HG03066 (cell line): ENCODE results near the gene ART5.
"Not testable (repeated sequence)": the region's sequence is repeated elsewhere in the genome, so short reads cannot be mapped to it uniquely, and the experiment has no call there.

Source experiments
- ATAC-seq: cut with Tn5 transposase; IDR thresholded peaks from one replicate; pipeline ENCODE4 v1.9.1; 2021; ENCODE audit warnings: low read depth; ENCODE audit not compliant: unreplicated experiment

Gene ART5

GRCh38 chr11:3626250-3626960 is 15.4 kb downstream of the ART5 start:
- ATAC-seq, result no peak

- ATAC-seq, result no peak
These were observed 17.9 kb downstream of the ART5 start for GRCh38 chr11:3623767-3624458.

- ATAC-seq, result no peak
These were observed 18.7 kb downstream of the ART5 start for GRCh38 chr11:3623121-3623520.

- no peak for ATAC-seq
These were observed 19.3 kb downstream of the ART5 start for GRCh38 chr11:3622521-3622920.

- ATAC-seq, result no peak
These were observed 23.8 kb downstream of the ART5 start for GRCh38 chr11:3617990-3618389.

GRCh38 chr11:3616721-3617460 is 24.9 kb downstream of the ART5 start:
- no peak for ATAC-seq

- ATAC-seq, result no peak
These were observed 25.8 kb downstream of the ART5 start for GRCh38 chr11:3615998-3616397.

GRCh38 chr11:3614742-3615171 is 27.0 kb downstream of the ART5 start:
- no peak for ATAC-seq

GRCh38 chr11:3613998-3614741 is 27.6 kb downstream of the ART5 start:
- no peak for ATAC-seq

- ATAC-seq, result no peak
These were observed 29.7 kb downstream of the ART5 start for GRCh38 chr11:3611976-3612678.

- ATAC-seq, result no peak
These were observed 30.9 kb downstream of the ART5 start for GRCh38 chr11:3610846-3611245.

- ATAC-seq, result no peak
These were observed 32.2 kb downstream of the ART5 start for GRCh38 chr11:3609416-3610265.

- no peak for ATAC-seq
These were observed 36.0 kb downstream of the ART5 start for GRCh38 chr11:3605771-3606203.

GRCh38 chr11:3605283-3605662 is 36.5 kb downstream of the ART5 start:
- ATAC-seq, result no peak

- ATAC-seq, result no peak
These were observed 37.6 kb downstream of the ART5 start for GRCh38 chr11:3604167-3604566.

GRCh38 chr11:3600201-3600600 is 41.6 kb downstream of the ART5 start:
- not testable (repeated sequence) for ATAC-seq

GRCh38 chr11:3597743-3598142 is 44.0 kb downstream of the ART5 start:
- ATAC-seq, result not testable (repeated sequence)

GRCh38 chr11:3591326-3591725 is 50.5 kb downstream of the ART5 start:
- not testable (repeated sequence) for ATAC-seq

- ATAC-seq, result not testable (repeated sequence)
These were observed 51.6 kb downstream of the ART5 start for GRCh38 chr11:3590193-3590592.
